ENCODE measurements around the gene SMAP2. TPM values are rescaled to one million over a fixed set of nuclear protein-coding genes. Genes with fewer than 3 reads are reported as not detected.
A peak's percentile ranks its signal among the peaks of the same experiment; 100 is the strongest.
"Not testable (repeated sequence)": the region's sequence is repeated elsewhere in the genome, so short reads cannot be mapped to it uniquely, and the experiment has no call there.

Gene SMAP2
- 100 to 1,000 TPM; 204 to 209 TPM for total RNA-seq

- DNase-seq: peak; percentile 96
- H3K36me3 Mint-ChIP-seq (ENCODE audit: low read depth): peaks cover 41% of the 10 kb centered on the region
- peak within 1 kb of the TSS; percentile 98 for H3K27ac Mint-ChIP-seq
- peak within 1 kb of the TSS; percentile 97 for H3K4me3 Mint-ChIP-seq
- no peaks in the 10 kb centered on the region for H3K9me3 Mint-ChIP-seq
- intact Hi-C loops (cut with micrococcal nuclease): no loop called here
- ChIA-PET POLR2A (interaction anchor here (0.6 to 4.9 kb wide), 17 partner anchors 9 to 212 kb away, joined by 3 to 106 read pairs (median 5); partner anchors contain the start of genes EXO5, RLF and ZFP69B), CTCF (interaction anchor here (0.7 to 4.2 kb wide), 12 partner anchors 10 to 230 kb away, joined by 3 to 32 read pairs (median 6); no protein-coding TSS in a partner anchor)
- no peak for TF ChIP-seq CTCF (IDR thresholded peaks at IDR 0.05)
- no peaks in the 10 kb centered on the region for H3K27me3 Mint-ChIP-seq
- H3K4me1 Mint-ChIP-seq (ENCODE audit: low read depth): peaks cover 40% of the 10 kb centered on the region
- peak; percentile 89 for ATAC-seq
These were observed at the start of gene SMAP2 for GRCh38 chr1:40373323-40374283. SMAP2 (plus strand) TSS chr1:40373727; CDS start chr1:40374121, 394 bp downstream.

- CTCF ChIA-PET: interaction anchor here (0.7 to 2.7 kb wide), 2 partner anchors 178 to 188 kb away, joined by 3 to 12 read pairs; no protein-coding TSS in a partner anchor
- H3K36me3 Mint-ChIP-seq (ENCODE audit: low read depth); H3K27me3 Mint-ChIP-seq; H3K4me3 Mint-ChIP-seq; DNase-seq; H3K4me1 Mint-ChIP-seq (ENCODE audit: low read depth); H3K9me3 Mint-ChIP-seq; POLR2A ChIA-PET; intact Hi-C loops (cut with micrococcal nuclease); H3K27ac Mint-ChIP-seq; ATAC-seq: not testable (repeated sequence)
These were observed 42.1 kb upstream of the SMAP2 start for GRCh38 chr1:40331403-40331802.

GRCh38 chr1:40332695-40333094 lies 40.8 kb upstream of the SMAP2 start:
- POLR2A ChIA-PET: interaction anchor here (0.6 kb wide), 1 partner anchor 91 kb away, joined by 3 read pairs; no protein-coding TSS in a partner anchor
- Mint-ChIP-seq H3K9me3 (no peaks in the 10 kb centered on the region), H3K27ac (no peak overlapping the region), H3K27me3 (no peaks in the 10 kb centered on the region), H3K4me1 (ENCODE audit: low read depth) (no peaks in the 10 kb centered on the region), H3K36me3 (ENCODE audit: low read depth) (no peaks in the 10 kb centered on the region), H3K4me3 (no peak overlapping the region)
- ATAC-seq (no peak), DNase-seq (no peak)
- CTCF ChIA-PET: interaction anchor here (0.8 to 2.7 kb wide), 2 partner anchors 180 to 189 kb away, joined by 4 to 12 read pairs; no protein-coding TSS in a partner anchor
- TF ChIP-seq CTCF (IDR thresholded peaks at IDR 0.05): no peak
- intact Hi-C loops (cut with micrococcal nuclease): no loop called here

- CTCF ChIA-PET: interaction anchor here (1.0 to 9.1 kb wide), 35 partner anchors 10 to 277 kb away, joined by 3 to 331 read pairs (median 11); partner anchors contain the start of genes COL9A2, PPT1 and RLF
- no peak for TF ChIP-seq CTCF (IDR thresholded peaks at IDR 0.05)
These were observed 36.1 kb upstream of the SMAP2 start for GRCh38 chr1:40337443-40337842.

GRCh38 chr1:40338745-40339419 lies 34.6 kb upstream of the SMAP2 start:
- peak; percentile 96 for TF ChIP-seq CTCF (IDR thresholded peaks at IDR 0.05)
- H3K27ac Mint-ChIP-seq: peak overlapping the region; percentile 9
- H3K4me3 Mint-ChIP-seq: no peak overlapping the region
- POLR2A ChIA-PET: interaction anchor here (0.7 to 1.5 kb wide), 10 partner anchors 11 to 279 kb away, joined by 3 to 5 read pairs (median 4); partner anchors contain the start of gene RLF
- H3K27me3 Mint-ChIP-seq: no peaks in the 10 kb centered on the region
- H3K4me1 Mint-ChIP-seq (ENCODE audit: low read depth): peaks cover 41% of the 10 kb centered on the region
- DNase-seq (peak; percentile 96), ATAC-seq (peak; percentile 92)
- intact Hi-C loops (cut with micrococcal nuclease): loop anchor here (2.0 kb wide), 3 partner anchors 66 to 194 kb away; no protein-coding TSS in a partner anchor
- CTCF ChIA-PET: interaction anchor here (0.6 to 9.1 kb wide), 92 partner anchors 10 to 431 kb away, joined by 3 to 331 read pairs (median 6); partner anchors contain the start of genes COL9A2, PPT1, RLF and SMAP2
- no peaks in the 10 kb centered on the region for H3K9me3 Mint-ChIP-seq
- H3K36me3 Mint-ChIP-seq (ENCODE audit: low read depth): peaks cover 6% of the 10 kb centered on the region

More at GRCh38 chr1:40337443-40337842, 36.1 kb upstream of the SMAP2 start:
- peaks cover 6% of the 10 kb centered on the region for H3K36me3 Mint-ChIP-seq (ENCODE audit: low read depth)
- ATAC-seq (no peak), DNase-seq (no peak)
- intact Hi-C loops (cut with micrococcal nuclease): no loop called here
- peaks cover 34% of the 10 kb centered on the region for H3K4me1 Mint-ChIP-seq (ENCODE audit: low read depth)
- H3K27ac Mint-ChIP-seq: no peak overlapping the region
- H3K4me3 Mint-ChIP-seq: no peak overlapping the region
- POLR2A ChIA-PET: interaction anchor here (0.6 to 1.2 kb wide), 3 partner anchors 22 to 260 kb away, joined by 3 to 4 read pairs (median 4); no protein-coding TSS in a partner anchor
- no peaks in the 10 kb centered on the region for H3K9me3 Mint-ChIP-seq
- no peaks in the 10 kb centered on the region for H3K27me3 Mint-ChIP-seq

Data from activated CD8-positive, alpha-beta T cell treated with anti-CD3 and anti-CD28 coated beads for 36 hours (primary cell).